GM20431 (cell line): Measurements from ENCODE around the gene SPOPL.

ENCODE experiments used
- in situ Hi-C: fragments of 300-500 bp; cut with MseI, MboI; formaldehyde crosslinking; loops from one replicate; pipeline ENCODE4 v1.15.0; 2020; ENCODE audit warnings: low sequenced_read_pairs; ENCODE audit not compliant: unreplicated experiment

The SPOPL gene

GRCh38 chr2:138581909-138582308, 80.3 kb downstream of the SPOPL start:
- in situ Hi-C loops, result no loop called here

GRCh38 chr2:138589663-138590062, 88.1 kb downstream of the SPOPL start:
- in situ Hi-C loops, result no loop called here

GRCh38 chr2:138596403-138596802, 94.8 kb downstream of the SPOPL start:
- in situ Hi-C loops, result no loop called here

- in situ Hi-C loops, result no loop called here
These were observed 99.3 kb downstream of the SPOPL start for GRCh38 chr2:138600732-138601457.

- in situ Hi-C loops, result no loop called here
These were observed 100.0 kb downstream of the SPOPL start for GRCh38 chr2:138601458-138602165.

GRCh38 chr2:138602166-138602460, 100.5 kb downstream of the SPOPL start:
- in situ Hi-C loops, result no loop called here

- in situ Hi-C loops, result no loop called here
These were observed 106.2 kb downstream of the SPOPL start for GRCh38 chr2:138607746-138608145.

GRCh38 chr2:138609446-138609845, 107.9 kb downstream of the SPOPL start:
- in situ Hi-C loops, result no loop called here

- in situ Hi-C loops, result no loop called here
These were observed 108.8 kb downstream of the SPOPL start for GRCh38 chr2:138610201-138610953.

- in situ Hi-C loops, result no loop called here
These were observed 113.7 kb downstream of the SPOPL start for GRCh38 chr2:138615257-138615656.

- in situ Hi-C loops, result no loop called here
These were observed 115.5 kb downstream of the SPOPL start for GRCh38 chr2:138617026-138617425.

- in situ Hi-C loops, result no loop called here
These were observed 117.4 kb downstream of the SPOPL start for GRCh38 chr2:138618971-138619370.

- in situ Hi-C loops, result no loop called here
These were observed 118.9 kb downstream of the SPOPL start for GRCh38 chr2:138620431-138620830.

GRCh38 chr2:138621139-138621538, 119.6 kb downstream of the SPOPL start:
- in situ Hi-C loops, result no loop called here

- in situ Hi-C loops, result no loop called here
These were observed 121.0 kb downstream of the SPOPL start for GRCh38 chr2:138622613-138623012.
